Kidney (tissue), 14 donors: ENCODE measurements around the gene KLHL22. TPM values are rescaled to one million over a fixed set of nuclear protein-coding genes. Genes with fewer than 3 reads are reported as not detected.

Source experiments
- DNase-seq, 5 donors: peaks; one replicate each; pipeline ENCODE4 v3.0.0-alpha.2; 2013 to 2020
- FAIRE-seq: peaks from 2 replicates; lab custom pipeline; 2012; peaks lifted over from hg19 to GRCh38; lab: Jason Lieb, UNC
- H3K27ac ChIP-seq, 2 donors: one replicate each; pipeline ENCODE4 v1.7.0; 2013; ENCODE audit warnings: low read depth in 2 of 2, low read length in 2 of 2, inconsistent platforms in 1 of 2
- H3K27me3 ChIP-seq: one replicate; pipeline ENCODE4 v1.7.1; 2013; ENCODE audit warnings: low read length, inconsistent platforms; ENCODE audit not compliant: control insufficient read depth, insufficient read depth
- H3K36me3 ChIP-seq, 3 donors: one replicate each; pipeline versions ENCODE4 v1.7.0 to v1.7.1; 2013; ENCODE audit warnings: low read length in 3 of 3, control low read depth in 1 of 3, inconsistent platforms in 1 of 3; ENCODE audit not compliant: insufficient read depth in 3 of 3, control insufficient read depth in 2 of 3
- H3K4me1 ChIP-seq, 3 donors: one replicate each; pipeline versions ENCODE4 v1.7.0 to v1.7.1; 2013; ENCODE audit warnings: low read length in 3 of 3, inconsistent platforms in 1 of 3, low read depth in 1 of 3; ENCODE audit not compliant: control insufficient read depth in 2 of 3, insufficient read depth in 2 of 3
- H3K4me3 ChIP-seq, 3 donors: one replicate each; pipeline versions ENCODE4 v1.7.0 to v1.8.1; 2013; ENCODE audit warnings: low read length in 3 of 3, control low read depth in 1 of 3, inconsistent platforms in 1 of 3
- H3K9ac ChIP-seq, 3 donors: one replicate each; pipeline versions ENCODE4 v1.7.0 to v1.7.1; 2013; ENCODE audit warnings: low read length in 3 of 3, control low read depth in 1 of 3, inconsistent platforms in 1 of 3
- H3K9me3 ChIP-seq, 3 donors: one replicate each; pipeline versions ENCODE4 v1.7.0 to v1.7.1; 2013; ENCODE audit warnings: low read length in 3 of 3, control low read depth in 1 of 3, inconsistent platforms in 1 of 3; ENCODE audit not compliant: control insufficient read depth in 2 of 3, insufficient read depth in 1 of 3
- intact Hi-C: fragments of 100-400 bp; cut with DNase I; formaldehyde crosslinking; loops from one replicate; pipeline ENCODE4 v1.11.1; 2022
- polyA plus RNA-seq: library from polyadenylated mRNA; stranded (reverse); fragments of 350-450 nt; fragmentation: Illumina TruSeq; extraction: RNeasy Lipid Tissue Mini Kit (QIAGEN cat#74804); gene quantifications from one replicate; pipeline ENCODE4 v1.2.3, GENCODE V29; 2014; ENCODE audit warnings: low read depth, low replicate concordance; ENCODE audit not compliant: insufficient read depth
- total RNA-seq: library from RNA; stranded (reverse); fragmentation: NEBNext Ultra II Directional; extraction: Animal tissue kit (Norgen Biotek cat#: 25700); gene quantifications from one replicate; pipeline ENCODE4 v1.2.1, GENCODE V29; 2021
- TF ChIP-seq, protein P1 (sequence below): IDR thresholded peaks from 3 replicates; pipeline ENCODE4 v1.5.1; 2012; ENCODE audit warnings: mild to moderate bottlenecking, moderate library complexity, borderline replicate concordance; ENCODE audit not compliant: insufficient read depth; ENCODE audit errors: extremely low read depth
- donor health status: control.
- donor health status: control.
- donor health status: control.
- donor health status: control.
- donor health status: control.
- donor health status: DM: yes; HTN: yes; CAD: no.
- donor health status: Normal renal cell carcinoma (clear cell type).

The KLHL22 gene
- total and polyA plus RNA-seq, 2 donors from 2014 or later, result 22.4 to 24.3 TPM

DNA sequence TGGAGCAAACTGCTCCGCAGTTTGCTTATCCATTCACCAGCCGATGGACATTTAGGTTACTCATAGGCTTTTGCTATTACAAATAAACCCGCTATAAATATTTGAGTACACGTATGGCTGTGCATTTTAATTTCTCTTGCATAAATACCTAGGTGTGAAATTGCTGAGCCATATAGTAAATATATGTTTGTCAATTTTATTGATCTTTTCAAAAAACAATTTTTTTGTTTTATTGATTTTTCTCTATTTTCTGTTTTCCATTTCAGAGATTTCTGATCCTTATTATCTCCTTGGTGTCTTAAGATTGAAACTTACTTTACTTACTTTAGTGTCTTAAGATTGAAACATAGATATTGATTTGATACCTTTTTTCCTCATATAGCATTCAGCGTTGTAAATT lies 97.2 kb downstream of the KLHL22 start:
- peaks cover 0 to 15% (median 0%) of the 10 kb centered on the region in 3 donors for H3K4me1 ChIP-seq
- H3K36me3 ChIP-seq, result peaks cover 0 to 9% (median 4%) of the 10 kb centered on the region in 3 donors
- no peaks in the 10 kb centered on the region for H3K9me3 ChIP-seq
- DNase-seq (no peak), FAIRE-seq (no peak)
- no peak overlapping the region for H3K27ac ChIP-seq
- H3K9ac ChIP-seq, result no peak overlapping the region
- intact Hi-C loops, result no loop called here
- no peaks in the 10 kb centered on the region for H3K27me3 ChIP-seq
- TF ChIP-seq, protein P1, sequence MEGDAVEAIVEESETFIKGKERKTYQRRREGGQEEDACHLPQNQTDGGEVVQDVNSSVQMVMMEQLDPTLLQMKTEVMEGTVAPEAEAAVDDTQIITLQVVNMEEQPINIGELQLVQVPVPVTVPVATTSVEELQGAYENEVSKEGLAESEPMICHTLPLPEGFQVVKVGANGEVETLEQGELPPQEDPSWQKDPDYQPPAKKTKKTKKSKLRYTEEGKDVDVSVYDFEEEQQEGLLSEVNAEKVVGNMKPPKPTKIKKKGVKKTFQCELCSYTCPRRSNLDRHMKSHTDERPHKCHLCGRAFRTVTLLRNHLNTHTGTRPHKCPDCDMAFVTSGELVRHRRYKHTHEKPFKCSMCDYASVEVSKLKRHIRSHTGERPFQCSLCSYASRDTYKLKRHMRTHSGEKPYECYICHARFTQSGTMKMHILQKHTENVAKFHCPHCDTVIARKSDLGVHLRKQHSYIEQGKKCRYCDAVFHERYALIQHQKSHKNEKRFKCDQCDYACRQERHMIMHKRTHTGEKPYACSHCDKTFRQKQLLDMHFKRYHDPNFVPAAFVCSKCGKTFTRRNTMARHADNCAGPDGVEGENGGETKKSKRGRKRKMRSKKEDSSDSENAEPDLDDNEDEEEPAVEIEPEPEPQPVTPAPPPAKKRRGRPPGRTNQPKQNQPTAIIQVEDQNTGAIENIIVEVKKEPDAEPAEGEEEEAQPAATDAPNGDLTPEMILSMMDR, result no peak
- no peak overlapping the region for H3K4me3 ChIP-seq

DNA sequence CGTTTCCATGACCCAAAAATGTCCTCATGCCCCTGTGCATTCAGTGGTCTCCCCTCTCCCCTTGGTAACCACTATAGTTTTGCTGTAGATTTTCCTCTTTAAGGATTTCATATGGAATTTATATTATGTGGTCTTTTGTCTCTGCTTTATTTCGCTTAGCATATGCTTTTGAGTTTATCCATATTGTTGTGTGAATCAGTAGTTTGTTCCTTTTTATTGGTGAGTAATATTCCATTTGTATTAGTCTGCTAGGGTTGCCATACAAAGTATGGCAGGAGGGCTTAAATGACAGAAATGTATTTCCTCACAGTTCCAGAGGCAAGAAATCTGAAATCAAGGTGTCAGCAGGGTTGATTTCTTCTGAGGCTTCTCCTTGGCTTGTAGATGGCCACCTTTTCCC lies 98.1 kb downstream of the KLHL22 start:
- intact Hi-C loops, result no loop called here
- DNase-seq (no peak), FAIRE-seq (no peak)
- TF ChIP-seq, protein P1, result no peak
- Histone ChIP-seq H3K27ac (no peak overlapping the region), H3K9ac (no peak overlapping the region), H3K9me3 (no peaks in the 10 kb centered on the region), H3K27me3 (no peaks in the 10 kb centered on the region), H3K4me1 (peaks cover 0 to 18% (median 0%) of the 10 kb centered on the region in 3 donors), H3K4me3 (no peak overlapping the region), H3K36me3 (peaks cover 0 to 4% (median 4%) of the 10 kb centered on the region in 3 donors)

DNA sequence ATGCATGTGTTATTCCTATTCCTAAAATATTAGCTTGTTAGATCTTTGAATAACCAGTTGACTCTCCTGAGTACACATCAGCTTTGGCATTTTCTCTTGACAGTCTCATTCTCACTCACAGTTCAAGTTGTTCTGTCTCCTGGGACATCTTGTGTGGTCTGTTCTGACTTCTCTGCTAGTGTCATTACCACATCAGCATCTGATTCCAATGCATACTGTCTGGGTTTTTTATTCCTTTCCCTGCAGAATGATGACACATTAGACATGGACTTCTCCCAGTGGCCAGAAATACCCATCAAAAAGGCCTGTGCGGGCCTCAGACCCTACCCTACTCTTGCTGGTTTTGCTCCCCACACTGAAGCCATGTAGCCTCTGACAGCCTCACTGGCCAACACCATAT lies 99.0 kb downstream of the KLHL22 start:
- FAIRE-seq, result no peak
- Histone ChIP-seq H3K27me3 (no peaks in the 10 kb centered on the region), H3K9ac (no peak overlapping the region), H3K4me3 (no peak overlapping the region), H3K27ac (no peak overlapping the region), H3K36me3 (peaks cover 0 to 4% (median 1%) of the 10 kb centered on the region in 3 donors), H3K4me1 (peaks cover 0 to 17% (median 0%) of the 10 kb centered on the region in 3 donors), H3K9me3 (no peaks in the 10 kb centered on the region)
- no peak for DNase-seq
- TF ChIP-seq, protein P1, result no peak
- intact Hi-C loops, result no loop called here

DNA sequence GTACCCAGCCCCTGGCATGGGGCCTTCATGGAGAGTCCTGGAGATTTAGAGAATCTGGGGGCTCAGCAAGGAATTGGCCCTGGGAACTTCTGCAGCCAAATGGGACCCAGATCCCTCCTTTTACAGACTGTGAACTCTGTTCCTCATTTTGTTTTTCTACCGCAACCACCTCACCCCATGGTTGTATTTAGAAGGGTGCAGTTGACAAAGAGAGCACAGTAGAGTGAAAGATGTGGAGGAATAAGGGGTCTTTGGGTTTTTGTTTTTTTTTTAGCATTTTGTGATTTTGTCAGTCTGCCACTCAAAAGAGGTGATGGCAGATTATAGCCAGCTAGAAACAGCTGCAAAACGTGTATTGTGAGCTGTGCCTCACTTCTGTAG lies 99.7 kb downstream of the KLHL22 start:
- Histone ChIP-seq H3K36me3 (no peaks in the 10 kb centered on the region), H3K9me3 (no peaks in the 10 kb centered on the region), H3K4me3 (no peak overlapping the region), H3K9ac (no peak overlapping the region), H3K27me3 (no peaks in the 10 kb centered on the region), H3K27ac (no peak overlapping the region), H3K4me1 (peaks cover 0 to 16% (median 0%) of the 10 kb centered on the region in 3 donors)
- DNase-seq, result no peak
- TF ChIP-seq, protein P1, result no peak
- intact Hi-C loops, result no loop called here
- no peak for FAIRE-seq
